GM03348 (cell line): ENCODE results near the gene SYT17.

ENCODE experiments used
- DNase-seq: peaks from one replicate; pipeline ENCODE4 v3.0.0; 2012; ENCODE audit warnings: low spot score

Gene SYT17

DNA sequence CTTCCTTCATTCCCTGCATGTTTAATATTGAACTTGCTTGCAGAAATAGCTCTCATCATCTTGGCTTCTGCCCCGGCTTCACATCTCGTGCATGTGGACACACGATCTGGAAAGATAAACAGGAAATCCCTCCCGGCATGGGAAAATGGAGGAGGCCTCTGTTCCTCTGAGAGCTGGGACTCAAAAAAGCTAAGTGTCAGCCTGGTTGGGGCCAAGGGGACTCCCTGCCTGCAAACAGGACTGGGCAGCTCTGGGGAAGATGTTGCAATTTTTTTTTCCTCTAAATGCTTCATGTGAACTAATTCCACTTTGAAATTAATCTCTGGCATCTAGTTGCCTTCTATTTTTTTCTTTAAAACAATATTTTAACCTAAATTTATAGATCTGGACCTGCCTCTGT lies 29.4 kb upstream of the SYT17 start:
- DNase-seq = peak; percentile 70

DNA sequence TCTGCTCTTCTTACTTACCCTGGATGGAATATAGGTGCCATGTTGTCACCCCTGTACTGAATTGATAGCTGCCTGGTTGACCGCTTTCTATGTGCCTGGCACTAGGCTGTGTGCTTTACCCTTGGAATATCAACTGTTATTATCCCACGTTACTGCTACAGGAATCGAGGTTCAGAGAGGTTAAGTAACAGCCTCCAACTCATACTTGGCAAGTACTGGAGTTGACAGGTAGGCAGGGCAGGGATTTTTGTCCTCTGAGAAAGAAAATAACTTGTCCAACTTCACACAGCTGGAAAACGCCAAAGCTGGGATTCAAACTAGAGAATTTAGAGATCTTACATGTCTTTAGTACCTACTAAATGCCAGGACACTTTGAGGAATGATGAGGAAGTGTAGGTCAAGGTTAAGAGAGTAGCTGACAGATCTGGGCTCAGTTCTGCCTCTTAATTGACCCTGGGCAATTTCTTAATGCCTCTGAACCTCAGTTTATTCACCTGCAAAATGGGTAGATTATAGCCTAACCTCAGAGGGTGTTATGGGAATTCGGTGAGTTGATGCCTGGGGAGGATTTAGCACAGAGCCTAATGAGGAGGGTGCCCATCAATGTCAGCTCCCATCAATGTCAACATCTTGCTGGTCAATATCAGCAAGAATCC lies 28.5 kb upstream of the SYT17 start:
- no peak for DNase-seq

DNA sequence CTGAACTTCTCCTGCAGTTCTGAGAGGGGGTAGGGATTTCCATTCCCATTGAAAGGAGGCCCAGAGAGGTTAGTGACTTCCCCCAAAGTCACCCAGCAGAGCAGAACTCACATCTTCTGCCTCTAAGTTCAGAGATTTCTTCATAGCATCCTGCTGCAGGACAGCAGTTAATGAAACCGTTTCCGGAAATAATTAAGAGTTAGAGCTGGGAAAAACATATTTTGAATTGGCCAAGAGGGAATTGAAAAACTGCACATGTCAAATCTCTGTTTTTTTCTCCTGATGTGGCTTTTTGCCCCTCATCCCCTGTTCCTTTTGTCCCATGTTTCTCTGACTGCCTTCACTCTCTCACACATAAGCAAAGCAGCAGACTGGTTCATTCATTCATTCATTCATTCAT lies 27.6 kb upstream of the SYT17 start:
- DNase-seq = no peak

DNA sequence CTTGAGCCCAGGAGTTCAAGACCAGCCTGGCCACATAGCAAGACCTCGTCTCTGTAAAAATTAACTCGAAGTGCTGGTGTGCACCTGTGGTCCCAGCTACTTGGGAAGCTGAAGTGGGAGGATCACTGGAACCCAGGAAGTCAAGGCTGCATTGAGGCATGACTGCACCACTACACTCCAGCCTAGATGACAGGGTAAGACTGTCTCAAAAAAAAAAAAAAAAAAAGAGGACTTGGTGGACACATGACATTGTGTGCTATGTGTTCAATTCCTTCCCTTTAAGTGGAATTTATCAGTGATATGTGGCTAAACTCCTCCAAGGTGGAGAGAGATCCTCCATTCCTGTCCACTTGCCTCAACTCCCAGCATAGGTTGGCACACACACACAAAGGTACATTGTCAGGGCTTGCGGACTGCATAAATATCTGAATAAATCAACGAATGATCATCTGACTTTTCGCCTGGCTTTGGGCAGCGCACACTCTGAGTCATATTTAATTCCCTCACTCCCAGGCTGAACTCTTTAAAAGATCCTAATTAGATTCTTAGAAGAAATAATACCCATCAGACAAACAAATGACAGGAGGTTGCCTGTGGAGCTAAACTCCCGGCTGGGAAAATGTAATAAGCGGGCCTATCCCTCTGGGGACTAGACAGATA lies 25.0 kb upstream of the SYT17 start:
- no peak for DNase-seq

DNA sequence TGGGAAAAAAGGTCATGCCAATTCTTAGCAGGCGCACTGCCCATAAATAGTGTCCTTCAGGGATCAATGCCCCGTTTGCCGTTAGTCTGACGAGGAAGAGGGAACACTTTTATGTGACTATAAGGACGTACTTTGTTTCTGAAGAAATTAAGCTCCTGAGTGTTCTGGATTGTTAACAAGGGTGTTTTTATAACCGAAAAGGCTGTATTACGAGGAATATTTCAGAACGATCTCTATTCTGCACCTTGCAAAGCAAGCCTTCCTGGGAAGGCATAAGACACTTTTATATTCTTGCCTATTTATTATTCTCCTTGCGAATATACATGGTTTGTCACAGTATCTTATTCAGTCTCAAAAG lies 24.5 kb upstream of the SYT17 start:
- no peak for DNase-seq

DNA sequence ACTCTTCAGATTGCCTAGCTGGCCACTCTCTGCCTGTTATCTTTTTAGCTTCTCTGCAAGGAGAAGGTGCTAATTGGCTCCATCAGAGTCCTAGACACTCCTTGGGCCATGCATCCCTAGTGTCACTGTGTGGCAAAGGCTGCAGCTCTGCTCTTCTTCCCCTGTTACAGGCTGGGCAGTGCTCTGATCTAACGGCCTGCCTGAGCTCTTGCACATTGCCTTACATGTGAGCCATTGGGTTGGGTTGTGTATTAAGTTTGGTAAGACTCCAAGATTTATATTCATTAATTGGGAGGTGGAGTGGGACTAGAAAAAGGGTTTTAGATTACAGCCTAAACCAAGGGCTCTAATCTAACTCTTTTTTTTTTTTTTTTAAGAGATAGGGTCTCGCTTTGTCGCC lies 23.0 kb upstream of the SYT17 start:
- no peak for DNase-seq

DNA sequence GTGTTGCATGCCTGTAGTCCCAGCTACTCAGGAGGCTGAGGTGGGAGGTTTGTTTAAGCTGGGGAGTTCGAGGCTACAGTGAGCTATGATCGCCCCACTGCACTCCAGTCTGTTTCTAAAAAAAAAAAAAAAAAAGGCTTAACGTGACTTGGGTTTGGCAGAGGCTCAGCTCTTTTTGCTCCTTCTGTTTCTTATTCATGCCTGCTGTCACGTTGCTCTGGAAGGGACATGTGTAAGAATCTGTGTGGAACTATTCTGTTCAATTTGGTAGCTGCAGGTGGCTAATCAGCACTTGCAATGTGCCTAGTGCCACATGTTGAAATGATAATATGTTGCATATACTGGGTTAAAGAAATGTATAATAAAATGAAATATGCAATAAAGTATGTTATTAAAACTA lies 20.9 kb upstream of the SYT17 start:
- no peak for DNase-seq

DNA sequence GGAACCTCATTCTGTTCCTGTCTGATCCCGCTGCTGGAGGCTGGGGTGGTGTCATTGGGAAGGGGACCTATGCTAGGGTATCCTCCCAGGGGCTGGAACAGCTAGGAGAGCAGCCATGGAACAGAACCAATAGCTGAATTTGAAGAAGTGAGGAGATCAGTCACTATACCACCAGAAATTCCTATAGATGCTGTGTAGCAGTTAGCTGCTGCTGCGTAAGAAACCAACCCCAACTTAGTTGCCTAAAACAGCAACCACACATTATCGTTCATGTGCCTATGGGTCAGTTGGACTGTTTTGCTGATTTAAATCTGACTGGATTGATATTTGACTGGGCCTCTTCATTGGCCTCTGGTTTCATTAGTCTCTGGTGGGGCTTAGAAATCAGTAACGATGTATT lies 20.4 kb upstream of the SYT17 start:
- DNase-seq = no peak

DNA sequence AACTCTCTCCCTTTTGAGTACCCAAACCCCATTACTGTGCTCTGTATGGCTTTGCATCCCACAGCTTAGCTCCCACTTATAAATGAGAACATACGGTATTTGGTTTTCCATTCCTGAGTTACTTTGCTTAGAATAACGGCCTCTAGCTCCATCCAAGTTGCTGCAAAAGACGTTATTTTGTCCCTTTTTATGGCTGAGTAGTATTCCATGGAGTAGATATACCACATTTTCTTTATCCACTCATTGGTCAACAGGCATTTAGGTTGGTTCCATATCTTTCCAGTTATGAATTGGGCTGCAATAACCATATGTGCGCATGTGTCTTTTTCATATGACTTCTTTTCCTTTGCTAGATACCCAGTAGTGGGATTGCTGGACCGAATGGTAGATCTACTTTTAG lies 19.9 kb upstream of the SYT17 start:
- no peak for DNase-seq

DNA sequence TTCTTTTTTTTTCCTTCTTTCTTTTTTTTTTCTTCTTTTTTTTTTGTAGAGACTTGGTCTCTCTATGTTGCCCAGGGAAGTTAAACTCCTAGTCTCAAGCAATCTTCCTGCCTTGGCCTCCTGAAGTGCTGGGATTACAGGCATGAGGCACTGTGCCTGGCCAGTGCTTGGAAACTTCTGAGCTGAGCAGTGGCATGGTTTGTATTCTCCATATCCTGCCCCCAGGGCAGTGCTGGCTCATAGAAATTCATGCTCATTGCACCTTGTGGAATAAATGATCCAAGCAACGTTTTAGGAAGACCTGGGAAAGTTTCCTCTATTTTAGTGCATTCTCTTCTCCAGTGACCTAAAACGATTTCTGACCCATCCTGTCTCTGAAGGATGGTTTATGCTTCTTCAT lies 16.7 kb upstream of the SYT17 start:
- no peak for DNase-seq

DNA sequence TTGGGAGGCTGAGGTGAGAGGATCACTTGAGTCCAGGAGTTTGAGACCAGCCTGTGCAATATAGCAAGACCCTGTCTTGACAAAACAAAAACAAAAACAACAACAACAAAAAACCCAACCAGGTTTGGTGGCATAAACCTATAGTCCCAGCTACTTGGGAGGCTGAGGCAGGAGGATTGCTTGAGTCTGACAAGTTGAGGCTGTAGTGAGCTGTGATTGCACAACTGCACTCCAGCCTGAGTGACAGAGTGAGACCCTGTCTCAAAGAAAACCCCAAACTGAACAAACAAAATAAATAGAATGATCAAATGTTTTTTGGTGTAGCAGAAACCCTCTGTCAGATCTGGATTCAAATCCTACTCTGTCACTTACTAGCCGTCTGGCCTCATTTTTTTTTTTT lies 16.0 kb upstream of the SYT17 start:
- DNase-seq = no peak

DNA sequence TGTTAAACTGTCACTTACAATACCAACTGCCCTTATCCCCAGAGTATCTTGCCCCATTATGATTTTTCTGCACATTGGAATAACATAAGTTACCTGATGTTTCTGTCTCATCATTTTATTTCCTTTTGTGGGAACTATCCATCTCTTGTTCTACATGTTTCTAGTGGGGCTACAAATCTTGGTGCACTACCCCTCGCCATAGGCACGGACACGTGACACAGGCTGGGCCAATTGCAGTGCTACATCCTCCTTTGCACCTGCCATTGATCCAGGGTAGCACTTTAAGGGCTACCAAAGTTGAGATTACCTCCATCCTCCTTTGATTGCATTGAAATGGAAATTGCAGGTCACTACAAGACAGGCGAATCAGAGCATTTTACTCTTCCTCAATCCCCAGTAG lies 14.2 kb upstream of the SYT17 start:
- DNase-seq = no peak

DNA sequence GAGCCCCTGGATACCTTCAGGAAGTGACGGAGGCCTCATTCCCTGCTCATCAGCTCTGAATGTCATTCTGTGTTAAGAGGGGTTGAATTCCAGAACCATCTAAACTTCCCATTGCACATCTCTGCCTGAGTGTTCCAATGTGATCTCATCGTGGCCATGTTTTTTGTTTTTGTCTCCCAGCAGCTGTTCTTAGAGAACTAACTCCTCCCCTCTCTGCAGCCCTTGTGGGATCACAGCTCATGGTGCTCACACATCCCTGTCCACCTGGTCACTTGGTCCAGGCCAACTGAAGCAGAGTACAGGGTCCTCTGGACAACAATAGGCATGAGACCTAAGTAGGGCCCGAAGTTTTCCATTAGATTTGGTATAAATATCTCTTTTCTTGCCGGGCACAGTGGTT lies 6.0 kb upstream of the SYT17 start:
- no peak for DNase-seq

DNA sequence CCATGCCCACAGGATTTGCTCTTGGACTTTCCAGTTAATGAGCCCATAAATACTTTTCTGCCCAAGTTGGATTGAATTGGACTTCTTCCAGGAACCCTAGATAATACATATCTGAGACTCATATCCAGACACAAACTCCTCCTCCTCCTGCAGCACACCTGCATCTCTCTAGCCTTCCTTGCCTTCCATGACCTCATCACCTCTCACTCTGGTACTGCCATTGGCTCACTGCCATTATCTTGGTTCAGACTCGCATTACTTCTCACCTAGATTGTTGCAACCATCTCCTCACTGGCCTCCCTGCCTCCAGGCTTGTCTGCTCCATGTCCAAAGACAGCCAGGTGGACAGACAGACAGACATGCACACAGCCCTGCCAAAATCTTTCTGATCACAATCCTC lies 4.8 kb upstream of the SYT17 start:
- no peak for DNase-seq

DNA sequence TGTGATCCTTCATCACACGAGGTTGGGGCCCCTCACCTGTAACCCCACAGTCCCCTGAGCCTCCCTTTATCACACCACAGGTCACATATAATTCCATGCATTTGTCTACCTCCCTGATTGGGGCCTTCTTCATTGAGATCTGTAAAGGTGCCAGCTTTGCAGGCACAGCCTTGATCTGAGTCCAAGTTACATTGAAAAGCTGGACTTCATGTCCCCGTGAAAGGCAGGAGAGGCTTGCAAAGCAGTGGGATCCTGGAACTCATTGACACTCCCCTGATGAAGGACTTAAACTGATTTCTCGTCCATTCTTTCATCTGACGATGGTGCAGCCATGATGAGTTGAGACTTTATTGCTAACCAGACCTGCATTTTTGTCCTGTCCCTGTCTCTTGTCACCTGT lies 3.8 kb upstream of the SYT17 start:
- no peak for DNase-seq

DNA sequence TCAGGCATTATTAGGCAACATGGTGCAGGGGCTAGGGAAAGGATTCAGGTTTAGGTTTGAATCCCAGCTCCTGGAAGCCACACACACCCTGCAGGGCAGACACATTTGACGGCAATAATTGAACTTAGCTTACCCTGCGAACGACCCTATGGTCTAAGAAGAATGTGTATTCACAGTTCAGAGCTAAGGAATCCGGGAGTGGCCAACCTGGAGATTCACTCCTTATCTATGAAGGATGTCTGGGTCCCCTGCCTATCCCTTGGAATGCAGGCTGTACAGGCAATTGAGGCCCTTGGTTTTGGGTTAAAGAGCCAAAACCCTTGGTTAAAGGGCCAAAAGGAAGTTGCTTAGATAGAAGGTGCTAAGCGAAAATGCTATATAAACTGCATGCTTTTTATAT lies 2.9 kb upstream of the SYT17 start:
- DNase-seq = no peak

DNA sequence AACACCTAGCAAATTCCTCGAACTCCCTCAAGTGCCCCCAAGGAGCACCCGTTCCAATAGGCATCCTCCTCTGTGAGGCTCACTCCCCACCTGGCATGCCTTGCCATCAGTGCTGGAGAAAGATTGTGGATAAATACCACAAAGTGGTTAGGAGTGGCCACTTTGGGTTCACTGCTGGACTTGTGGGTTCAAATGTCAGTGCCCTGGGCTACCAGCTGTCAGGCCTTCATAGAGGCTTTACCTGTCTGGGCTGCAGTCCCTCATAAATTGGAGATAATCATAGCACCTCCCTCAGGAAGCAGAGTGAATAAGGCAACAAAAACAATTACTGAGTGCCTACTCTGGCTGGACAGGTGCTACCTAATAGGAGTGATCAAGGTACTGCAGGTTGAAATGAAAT lies 1.5 kb upstream of the SYT17 start:
- DNase-seq = no peak

DNA sequence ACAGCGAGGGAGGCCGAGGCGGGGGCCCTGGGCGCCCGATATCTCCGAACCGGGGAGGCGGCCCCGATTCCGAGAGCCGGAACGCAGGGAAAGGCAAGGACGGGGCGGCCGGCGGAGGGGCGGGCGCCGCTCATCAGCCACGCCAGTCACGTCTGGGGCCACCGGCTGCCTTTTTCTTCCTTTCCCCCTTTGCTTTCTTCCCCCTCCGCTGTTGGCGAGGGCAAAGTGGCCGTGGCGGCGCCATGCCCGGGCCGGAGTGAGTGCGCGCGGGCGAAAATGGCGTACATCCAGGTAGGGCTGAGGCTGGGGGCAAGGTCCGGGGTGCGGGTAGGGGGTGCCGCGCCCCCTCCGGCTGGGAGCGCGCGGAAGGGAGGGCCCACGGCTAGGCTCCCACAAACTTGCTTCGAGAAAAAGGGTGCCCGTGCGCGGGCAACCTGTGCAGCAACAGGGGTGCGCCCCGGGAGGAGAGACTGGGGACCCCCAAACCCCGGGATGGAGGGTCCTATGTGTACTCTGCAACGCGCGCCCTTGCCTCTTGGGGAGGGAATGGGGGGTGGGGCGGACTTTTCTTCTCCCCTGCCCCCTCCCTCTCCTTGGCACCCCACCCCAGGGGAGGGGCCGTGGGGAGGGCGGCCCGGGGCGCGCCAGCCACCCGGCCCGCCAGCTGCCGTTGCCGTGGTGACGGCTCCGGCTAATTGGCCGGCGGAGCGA lies 486 bp downstream of the SYT17 start:
- DNase-seq = peak; percentile 26

DNA sequence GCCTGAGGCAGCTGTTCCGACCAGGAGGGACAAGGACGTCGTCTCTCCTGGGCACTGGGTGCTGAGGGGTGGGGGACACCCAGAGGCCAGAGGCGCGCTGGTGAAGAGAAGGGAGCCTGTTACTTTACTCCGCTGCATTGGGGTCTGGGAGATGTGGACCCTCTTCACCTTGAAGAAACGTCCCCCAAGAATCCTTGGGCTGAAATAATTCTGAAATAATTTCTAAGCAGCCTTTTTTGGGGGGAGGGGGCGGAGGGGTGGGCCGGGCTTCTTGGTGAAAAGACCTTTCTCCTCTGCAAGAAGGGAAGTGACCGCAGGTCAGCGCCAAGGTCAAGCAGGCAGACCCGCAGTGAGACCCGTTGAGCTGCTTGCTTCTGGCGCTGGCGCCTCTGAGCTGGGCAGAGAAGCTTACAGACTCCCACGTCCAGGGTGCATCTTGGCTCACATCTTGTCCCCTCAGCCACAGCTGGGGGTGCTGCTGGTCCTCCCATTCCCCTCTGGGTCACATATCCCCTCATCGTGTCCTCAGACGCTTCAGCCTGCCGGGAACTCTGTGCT lies 1.1 kb downstream of the SYT17 start:
- DNase-seq = no peak

DNA sequence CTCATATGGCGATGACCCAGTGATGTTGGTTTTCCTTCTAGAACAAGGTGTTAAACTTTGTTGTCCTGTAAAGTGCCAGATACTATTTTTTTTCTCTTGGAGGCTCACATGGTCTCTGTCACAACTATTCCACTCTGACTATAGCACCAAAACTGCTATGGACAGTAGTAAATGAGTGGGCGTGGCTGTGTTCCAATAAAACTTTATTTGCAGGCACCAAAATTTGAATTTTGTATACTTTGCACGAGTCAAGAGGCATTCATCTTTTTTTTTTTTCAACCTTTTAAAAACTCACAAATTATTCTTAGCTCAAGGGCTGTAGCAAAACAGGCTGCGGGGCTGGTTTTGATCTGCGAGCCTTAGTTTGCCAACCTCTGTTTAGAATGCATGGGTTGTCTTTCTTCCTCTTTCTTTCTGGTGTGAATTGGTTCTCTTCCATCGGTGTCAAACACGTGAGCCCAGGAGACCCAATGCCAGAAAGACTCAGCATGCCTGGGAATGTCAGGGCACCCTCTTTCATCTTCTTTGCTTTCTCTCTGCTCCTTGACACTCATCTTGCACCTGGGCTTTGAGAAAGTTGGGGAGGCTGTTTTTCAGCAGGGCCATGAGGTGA lies 2.1 kb downstream of the SYT17 start:
- DNase-seq = no peak

DNA sequence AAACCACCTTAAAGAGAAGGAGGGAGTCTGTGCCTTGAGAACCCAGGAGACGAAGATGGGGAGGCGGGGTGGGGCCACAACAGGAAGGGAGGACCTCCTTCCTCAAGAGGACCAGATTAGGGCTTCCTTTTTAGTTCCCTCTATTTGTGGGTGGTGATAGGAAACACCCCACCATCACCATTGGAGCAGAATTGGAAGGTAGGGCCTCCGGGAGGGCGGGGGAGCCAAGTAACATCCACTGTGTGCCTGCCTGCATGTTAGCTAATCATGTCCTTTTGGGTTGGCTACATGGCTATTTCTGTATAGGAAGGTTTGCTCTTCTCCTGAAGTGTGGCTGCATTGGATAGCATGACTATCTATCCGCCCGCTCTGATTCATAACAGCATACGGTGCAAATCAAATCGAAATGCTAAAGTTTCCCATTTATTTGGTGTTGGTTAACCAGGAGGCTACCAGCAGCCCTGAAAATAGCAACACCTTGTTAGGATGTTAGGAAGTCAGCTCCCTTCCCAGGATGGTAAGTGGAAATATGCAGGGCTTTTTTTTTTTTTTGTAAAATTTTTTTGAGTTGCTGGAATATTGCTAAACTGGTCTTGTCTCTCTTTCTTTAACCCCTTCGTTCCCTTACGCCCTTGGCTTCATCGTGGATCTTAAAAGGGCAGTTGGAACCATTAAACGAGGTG lies 4.2 kb downstream of the SYT17 start:
- no peak for DNase-seq

DNA sequence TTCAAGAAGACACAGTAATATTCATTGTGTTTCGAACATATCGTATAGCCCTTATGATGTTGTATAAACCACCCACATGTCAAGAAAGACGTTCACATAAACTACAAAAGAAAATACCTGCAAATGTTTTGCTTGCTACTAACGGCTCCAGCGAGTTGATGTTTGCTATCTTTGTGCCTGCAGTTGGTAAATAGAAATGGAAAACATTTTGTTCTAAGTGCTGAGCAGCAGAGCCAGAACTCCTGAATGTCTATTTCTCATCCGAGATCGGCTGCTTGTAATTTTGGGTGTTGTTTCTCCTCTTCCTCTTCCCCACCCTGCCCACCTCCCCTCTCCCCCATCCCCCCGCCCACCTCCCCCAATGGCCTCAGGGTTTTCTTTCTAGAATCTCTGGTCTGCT lies 5.0 kb downstream of the SYT17 start:
- DNase-seq = no peak
